GM18951 (cell line): ENCODE measurements around the gene PYY.

Experiments
- POLR2A ChIP-seq: IDR thresholded peaks from 4 replicates; pipeline ENCODE4 v1.6.1; 2011; ENCODE audit warnings: mild to moderate bottlenecking; ENCODE audit not compliant: insufficient read length, insufficient read depth; ENCODE audit errors: extremely low read depth
- in situ Hi-C: fragments of 300-500 bp; cut with MboI; formaldehyde crosslinking; loops from one replicate; pipeline ENCODE4 v1.12.0; 2022; ENCODE audit warnings: low sequenced_read_pairs, mixed read lengths, inconsistent platforms; ENCODE audit not compliant: unreplicated experiment

Gene PYY

DNA sequence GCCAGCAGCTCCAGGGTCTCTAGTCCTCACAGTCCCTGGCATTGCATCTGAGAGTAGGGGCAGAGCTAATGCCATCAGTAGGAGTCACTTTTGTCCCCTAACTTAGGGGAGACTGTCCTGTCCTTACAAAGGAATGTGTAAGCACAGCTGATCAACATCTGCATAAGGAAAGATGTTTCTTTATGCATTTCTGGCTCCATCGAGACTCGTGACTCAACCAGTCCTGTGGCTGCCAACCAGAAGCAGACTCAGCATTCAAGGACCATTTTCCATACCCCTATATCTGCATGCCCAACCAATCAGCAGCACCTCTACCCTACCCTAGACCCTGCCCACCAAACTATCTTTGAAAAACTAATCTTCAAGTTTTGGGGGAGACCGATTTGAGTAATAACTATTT, 38.2 kb downstream of the PYY start:
- in situ Hi-C loops = no loop called here

DNA sequence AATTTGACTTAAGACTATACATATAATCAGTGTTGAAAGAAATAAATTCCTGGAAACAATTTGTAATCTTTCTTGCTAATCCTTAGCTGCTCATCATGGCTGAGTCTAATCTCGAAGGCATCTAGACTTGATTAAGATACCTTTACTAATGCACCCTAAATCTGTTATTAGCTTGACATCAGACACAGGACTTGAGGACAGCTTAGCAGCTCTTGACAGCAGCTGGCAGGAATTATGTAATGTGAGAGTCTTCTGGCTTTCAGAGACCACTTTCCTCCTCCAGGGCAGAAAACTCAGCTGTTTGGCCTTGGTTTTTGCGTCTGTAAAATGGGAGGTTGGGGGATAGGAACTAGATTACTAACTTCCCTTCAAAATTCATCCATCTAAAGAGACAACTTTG, 39.3 kb downstream of the PYY start:
- in situ Hi-C loops = no loop called here
- TF ChIP-seq POLR2A = no peak

More for the DNA sequence above, 38.2 kb downstream of the PYY start:
- no peak for TF ChIP-seq POLR2A

GRCh38 chr17:43913584-43913983, 40.2 kb downstream of the PYY start:
- in situ Hi-C loops = no loop called here
- TF ChIP-seq POLR2A = no peak

- no peak for TF ChIP-seq POLR2A
Observed at GRCh38 chr17:43912635-43913304, 41.0 kb downstream of the PYY start.

DNA sequence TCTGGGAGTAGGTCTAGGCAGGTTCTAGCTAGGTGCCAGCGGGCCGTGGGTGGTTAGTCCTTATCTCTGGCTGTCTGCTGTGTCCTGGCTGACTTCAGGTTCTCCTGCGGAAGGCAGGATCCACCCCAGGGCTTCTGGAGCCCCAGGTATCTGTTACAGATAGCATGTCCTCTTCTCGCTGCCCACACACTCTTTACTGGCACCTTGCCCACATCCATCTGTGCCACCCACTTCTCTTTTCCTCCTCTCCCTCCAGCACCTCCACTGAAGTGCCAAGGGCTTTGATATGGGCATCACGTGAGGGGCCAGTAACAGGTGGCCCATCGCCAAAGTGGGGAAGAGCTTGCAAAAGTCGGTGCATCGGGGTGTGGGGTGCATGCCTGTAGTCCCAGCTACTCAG, 41.8 kb downstream of the PYY start:
- TF ChIP-seq POLR2A = no peak
- in situ Hi-C loops = no loop called here

More at GRCh38 chr17:43912635-43913304, 41.0 kb downstream of the PYY start:
- in situ Hi-C loops = no loop called here

- no peak for TF ChIP-seq POLR2A
- in situ Hi-C loops = no loop called here
Observed at GRCh38 chr17:43909537-43910231, 44.1 kb downstream of the PYY start.

DNA sequence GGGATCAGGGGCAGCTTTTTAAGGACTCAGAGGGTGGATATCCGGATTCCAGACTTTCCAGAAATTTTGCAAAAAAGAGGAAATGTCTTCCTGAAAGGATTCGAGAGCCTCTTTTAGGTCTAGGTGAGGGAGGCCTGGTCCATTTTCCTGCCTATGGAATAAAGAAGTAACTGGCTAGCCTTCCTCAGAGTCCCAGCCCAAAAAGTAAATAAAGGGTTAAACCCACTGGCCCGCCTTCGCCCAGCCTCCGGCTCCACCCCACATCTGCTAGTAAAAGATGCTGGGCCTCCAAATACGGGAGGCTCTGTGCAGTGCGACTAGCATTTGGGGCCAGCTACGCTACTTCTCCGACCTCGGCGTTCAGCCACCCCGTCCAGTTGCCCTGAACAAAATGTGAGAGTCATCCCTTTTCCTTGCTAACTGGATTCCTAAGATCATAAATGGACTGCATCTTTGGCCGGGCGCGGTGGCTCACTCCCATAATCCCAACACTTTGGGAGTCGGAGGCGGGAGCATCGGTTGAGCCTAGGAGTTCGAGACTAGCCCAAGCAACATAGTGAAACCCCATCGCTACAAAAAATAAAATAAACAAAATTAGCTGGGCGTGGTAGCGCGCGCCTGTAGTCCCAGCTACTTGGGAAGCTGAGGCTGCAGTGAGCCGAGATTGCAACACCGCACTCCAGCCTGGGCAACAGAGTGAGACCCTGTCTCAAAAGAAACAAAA, 45.6 kb downstream of the PYY start:
- no peak for TF ChIP-seq POLR2A
- in situ Hi-C loops = no loop called here

DNA sequence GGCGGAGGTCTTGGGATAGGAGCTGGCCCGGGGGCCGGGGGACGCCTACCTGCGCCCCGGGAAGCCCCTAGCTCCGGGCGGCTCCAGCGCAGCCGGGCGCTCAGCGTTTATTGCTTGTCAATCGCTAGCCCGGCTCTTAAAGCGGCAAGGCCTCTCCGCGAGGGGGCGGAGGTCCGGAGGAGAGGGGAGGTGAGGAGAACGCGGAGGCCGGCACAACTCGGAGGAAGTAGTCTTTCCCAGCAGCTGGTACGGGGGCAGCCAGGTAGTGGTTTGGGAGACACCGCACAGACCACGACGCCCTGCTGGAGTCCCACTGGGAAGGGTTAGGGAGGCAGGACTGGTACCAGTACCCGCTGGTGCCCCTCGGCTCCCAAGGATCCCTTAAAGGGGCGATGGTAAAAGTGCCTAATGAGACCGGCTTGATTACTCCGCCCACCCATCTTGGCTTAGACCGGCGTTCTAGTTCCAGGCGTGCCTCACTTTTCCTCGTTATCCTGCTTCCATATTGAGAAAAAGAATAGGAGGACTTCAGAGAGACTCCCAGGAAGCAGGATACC, 46.2 kb downstream of the PYY start, which contains the start of gene MPP2:
TSS of gene MPP2 (minus strand) at position 112 of the 557 bp plus-strand sequence. CDS start 3,076 bp downstream, outside the sequence.
- in situ Hi-C loops = no loop called here
- TF ChIP-seq POLR2A = no peak

GRCh38 chr17:43906951-43907424, 46.8 kb downstream of the PYY start:
- in situ Hi-C loops = no loop called here
- TF ChIP-seq POLR2A = no peak

GRCh38 chr17:43905985-43906852, 47.5 kb downstream of the PYY start:
- in situ Hi-C loops = no loop called here
- no peak for TF ChIP-seq POLR2A

DNA sequence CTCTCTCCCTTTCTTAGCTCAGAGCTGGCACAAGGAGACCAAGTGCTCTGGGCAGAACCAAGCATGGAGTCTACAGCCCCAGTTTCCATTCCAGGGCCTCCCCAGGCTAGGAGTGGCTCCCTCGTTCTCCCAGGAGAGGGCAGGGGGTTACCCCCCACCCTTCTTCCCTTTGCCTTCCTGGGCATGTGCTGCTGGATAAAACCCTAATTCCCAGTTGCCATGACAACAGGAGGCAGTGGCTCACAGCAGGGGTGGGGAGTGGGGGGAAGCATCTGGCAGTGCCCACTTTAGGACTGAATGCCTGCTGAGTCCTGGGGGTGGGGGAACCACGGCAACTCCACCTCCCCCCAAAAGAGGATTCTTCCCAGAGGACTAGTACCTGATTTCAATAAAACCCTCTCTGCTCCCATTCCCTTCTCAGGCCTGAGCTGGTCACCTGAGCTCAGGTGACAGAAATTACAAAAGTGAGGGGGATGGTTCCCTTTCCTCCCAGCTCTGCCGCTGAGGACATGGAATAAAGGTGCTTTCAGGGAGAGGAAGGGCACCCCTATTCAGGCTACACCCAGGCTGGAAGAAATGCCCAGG, 48.2 kb downstream of the PYY start:
- in situ Hi-C loops = no loop called here
- no peak for TF ChIP-seq POLR2A
